ENCODE results near the gene BMP6.

GRCh38 chr6:7750197-7750596, 24.3 kb downstream of the BMP6 start:
- TF ChIP-seq EZH2 (IDR thresholded peaks at IDR 0.05; ENCODE audit: borderline replicate concordance, low read depth, low read length, severe bottlenecking) (no peak), CTCF (IDR thresholded peaks at IDR 0.05; ENCODE audit: borderline replicate concordance, extremely low read depth, low read length, poor library complexity, severe bottlenecking) (no peak)
